GM21360 (cell line): Measurements from ENCODE around the gene BMPR1B.

Experiments used
- ATAC-seq: cut with Tn5 transposase; IDR thresholded peaks from one replicate; pipeline ENCODE4 v1.9.1; 2021; ENCODE audit warnings: mild to moderate bottlenecking, moderate library complexity; ENCODE audit not compliant: unreplicated experiment

The BMPR1B gene

DNA sequence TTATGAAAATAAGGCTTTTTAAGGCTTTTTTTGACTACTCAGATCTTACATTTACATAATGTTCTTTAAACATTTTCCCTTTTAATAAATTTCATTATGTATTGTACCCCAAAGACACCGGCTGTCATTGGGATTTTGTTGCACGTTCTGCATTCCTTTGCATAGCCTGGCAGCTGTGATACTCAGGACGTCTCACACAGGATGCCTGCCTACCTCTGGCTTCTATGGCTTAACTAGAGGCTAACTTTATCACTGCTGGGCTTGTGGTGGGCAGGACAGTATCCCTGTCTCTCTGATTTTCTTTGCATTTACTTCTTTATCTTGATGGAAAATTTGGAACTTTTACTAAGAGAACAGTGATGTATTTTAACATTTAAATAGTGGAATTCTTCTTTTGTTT is 147.8 kb downstream of the BMPR1B start:
- no peak for ATAC-seq

DNA sequence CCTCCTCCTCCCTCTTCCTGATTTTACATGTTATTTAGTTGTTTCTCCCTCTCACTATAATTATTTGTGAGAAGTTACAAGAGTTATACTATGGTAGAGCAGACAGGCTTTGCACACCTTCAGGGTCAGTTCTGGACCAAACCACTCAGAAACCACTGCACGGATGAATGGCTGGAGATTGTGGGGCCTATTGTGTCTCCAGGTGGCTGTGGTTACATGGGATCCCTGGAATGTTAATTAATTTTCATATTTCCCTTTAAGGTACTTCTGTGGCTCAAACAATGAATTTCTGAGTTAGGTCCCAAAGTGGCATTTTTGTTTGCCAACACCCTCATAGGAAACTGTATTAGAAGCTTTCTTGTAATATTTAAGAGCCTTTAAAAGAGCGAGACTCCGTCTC is 151.9 kb downstream of the BMPR1B start:
- no peak for ATAC-seq

DNA sequence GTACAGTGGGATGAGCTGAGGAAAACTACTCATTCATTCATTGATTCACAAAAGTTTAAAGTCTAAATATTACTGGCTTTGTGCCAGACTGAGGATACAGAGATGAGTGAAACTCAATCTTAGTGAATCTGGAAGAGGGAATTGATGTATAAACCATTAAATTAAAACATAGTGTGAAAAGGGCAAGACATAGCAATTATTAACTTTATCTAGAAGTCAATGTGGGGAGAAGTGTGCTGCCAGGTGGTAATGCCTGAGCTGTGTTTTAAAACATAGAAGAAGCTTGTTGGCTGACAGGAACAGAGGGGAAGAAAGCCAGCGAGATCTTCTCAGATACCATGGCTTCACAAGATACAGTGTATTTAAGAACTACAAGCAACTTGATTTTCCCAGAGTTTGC is 153.4 kb downstream of the BMPR1B start:
- ATAC-seq = no peak

DNA sequence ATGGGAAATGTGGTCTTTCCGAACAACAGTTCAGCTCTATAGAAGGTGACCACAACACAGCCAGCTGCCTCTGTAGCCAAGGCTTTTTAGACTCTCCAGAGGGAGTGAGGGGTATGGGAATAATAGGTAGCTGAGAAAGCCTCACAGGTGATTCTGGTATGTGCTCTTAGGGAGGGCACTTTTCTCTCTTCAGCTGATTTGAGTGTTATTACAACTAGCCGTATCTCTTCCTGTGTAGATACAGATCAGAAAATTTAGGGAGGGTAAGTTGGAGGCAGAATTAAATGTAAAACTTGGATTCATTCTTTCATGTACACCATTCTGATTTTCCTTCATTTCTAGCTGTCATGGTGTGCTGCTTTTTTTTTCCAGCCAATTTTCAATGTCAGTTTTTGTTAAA is 154.9 kb downstream of the BMPR1B start:
- no peak for ATAC-seq

DNA sequence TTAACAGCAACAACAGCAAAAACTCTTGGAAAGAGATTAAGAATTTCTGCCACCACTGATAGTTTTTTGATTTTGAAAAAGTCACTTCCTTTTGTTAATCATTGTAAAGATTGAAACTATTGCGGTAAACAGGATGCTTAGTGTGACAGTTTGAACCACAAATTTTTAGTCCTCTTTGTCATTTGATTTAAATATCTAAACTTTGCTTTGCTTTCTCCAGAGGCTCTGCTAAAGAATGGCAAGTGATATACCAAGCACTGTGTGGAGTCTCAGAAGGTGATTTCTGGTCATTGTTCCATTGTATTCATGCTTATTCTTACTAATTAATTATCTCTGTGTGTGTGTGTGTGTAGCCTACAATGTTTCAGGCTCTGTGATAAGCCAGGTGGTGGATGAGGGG is 155.6 kb downstream of the BMPR1B start:
- ATAC-seq = no peak

DNA sequence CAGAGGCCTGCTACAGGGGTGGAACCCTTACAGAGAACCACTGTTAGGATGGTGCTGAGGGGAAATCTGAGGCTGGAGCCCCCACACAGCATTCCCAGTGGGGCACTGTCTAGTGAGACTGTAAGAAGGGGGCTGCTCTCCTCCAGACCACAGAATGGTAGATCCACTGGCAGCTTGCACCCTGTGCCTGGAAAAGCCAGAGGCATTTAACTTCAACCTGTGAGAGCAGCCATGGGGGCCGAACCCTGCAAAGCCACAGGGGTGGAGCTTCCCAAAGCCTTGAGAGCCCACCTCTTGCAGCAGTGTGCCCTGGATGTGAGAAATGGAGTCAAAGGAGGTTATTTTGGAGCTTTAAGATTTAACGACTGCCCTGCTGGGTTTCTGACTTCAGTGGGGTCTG is 159.4 kb downstream of the BMPR1B start:
- no peak for ATAC-seq

DNA sequence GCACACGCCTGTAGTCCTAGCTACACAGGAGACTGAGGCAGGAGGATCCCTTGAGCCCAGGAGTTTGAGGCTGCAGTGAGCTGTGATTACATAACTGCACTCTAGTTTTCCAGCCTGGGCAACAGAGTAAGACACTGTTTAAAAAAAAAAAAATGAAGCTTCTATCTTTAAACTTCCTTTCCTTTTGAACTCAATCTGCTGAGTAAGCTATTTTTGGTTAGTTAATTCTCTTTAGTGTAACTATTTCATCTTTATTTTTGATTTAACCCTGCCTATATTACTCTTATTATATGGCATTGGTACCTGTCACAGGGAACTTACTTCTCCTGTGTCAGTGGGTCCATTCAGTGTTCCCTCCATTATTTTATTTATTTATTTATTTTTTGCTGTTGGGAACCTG is 160.8 kb downstream of the BMPR1B start:
- no peak for ATAC-seq

DNA sequence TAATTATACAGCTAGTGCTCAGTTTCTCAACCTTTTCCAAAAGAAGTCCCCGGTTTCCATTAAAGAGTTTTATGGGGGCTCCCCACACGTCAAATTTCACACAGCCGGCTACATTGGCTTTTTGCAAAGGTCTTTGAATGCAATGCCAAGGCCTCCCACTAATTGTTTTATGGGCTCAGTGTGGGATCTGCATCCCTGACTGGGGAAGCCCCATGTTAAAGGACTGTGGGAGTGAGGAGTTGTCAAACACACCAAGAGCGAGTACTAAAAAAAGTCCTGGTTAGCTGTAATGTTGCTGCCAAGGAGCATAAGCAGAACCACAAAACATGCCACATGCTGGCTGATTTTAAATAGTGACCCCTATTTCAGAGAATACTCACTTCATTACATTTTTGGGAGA is 162.6 kb downstream of the BMPR1B start:
- ATAC-seq = no peak

DNA sequence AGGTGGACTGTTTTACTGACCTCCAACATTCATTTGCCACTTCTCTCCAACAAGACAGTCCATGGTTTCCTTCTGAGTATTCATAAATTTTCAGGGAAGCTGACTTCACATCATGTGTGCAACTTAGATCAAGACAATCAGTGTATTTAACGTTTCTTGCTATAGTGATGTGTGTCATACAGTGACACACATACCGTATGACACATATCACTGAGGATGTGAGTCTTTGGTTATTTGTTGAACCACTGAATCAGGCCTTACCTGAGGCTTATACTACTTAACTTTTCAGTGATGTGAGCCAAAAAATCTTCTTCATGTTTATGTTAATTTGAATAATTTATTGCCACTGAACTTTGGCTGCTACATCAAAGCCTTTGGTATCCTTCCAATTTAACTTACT is 166.8 kb downstream of the BMPR1B start:
- no peak for ATAC-seq

DNA sequence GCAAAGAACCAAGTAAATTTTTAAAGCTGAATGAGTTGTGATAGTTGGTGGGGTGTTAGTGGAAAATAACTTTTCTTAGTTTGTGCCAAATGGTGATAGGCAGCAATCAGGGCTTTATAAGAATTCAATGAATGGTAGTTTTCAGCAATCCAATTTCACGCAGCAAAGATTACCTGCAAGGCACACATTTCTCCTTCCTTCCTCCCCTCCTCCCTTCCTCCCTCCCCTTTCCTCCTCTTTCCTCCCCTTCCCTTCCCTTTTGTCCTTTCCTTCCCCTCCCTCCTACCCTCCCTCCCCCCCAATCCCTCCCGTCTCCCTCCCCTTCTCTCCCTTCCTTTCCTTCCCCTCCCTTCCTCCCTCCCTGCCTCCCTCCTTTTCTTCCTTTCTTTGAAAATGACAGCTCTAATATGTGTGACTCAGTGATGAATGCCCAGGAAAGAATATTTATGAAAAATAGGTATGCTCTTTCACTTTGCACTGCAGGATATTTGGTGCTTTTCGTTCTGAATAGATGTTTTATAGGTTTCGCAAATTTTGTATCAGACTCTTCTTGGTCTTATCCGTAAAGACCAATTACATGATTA is 168.1 kb downstream of the BMPR1B start:
- ATAC-seq = no peak

DNA sequence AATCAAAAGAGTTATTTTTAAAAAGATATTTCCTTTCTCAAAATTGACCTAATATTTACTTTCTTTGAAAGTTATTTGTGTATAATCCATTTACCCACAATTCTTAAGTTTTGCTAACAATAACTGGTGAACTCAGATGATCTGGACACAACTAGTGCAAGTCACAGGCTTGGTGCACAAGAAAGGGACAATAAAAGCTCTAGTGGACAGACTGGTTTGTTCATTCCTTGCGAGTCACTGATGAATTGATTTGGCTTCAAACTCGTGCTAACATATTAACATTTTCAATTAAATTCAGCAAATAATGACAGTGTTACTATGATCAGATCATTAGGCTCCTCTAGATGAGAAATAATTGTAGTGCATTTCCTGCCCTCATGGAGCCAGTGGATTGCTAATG is 169.2 kb downstream of the BMPR1B start:
- no peak for ATAC-seq

DNA sequence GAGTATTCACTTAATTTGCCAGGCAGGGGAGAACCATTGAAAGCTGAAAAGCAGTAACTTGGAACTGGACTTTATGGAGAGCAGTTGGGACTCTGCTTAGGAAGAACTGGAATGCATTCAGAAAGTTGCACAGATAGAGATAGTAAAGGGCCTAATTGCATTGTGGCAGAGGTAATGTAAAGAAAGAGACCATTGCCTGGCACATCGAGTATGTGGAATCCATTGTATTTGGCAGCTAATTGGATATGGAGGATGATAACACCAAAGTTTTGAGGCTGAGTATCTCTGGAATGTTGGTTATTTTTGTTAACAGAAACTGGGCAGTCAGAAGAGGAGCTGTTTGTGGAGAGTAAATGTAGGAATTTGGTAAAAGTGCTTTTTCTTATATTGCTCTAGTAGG is 169.9 kb downstream of the BMPR1B start:
- ATAC-seq = no peak

DNA sequence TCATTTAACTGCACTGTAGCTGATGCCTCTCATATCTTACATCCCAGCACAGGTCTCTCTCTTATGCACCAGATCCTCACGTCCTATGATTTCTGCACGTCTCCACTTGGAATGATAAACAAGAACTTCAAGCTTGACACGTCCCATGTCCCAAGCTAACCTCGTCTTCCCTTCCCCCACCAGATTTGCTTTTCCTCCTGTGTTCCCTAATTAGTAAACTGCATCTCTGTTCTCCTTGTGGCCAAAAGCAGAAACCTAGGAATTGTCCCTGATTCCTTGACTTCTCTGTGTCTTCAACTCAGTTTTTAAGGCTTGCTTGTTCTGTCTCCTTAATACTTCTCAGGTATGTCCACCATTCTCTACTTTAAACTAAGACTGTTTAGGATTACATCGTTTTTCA is 171.9 kb downstream of the BMPR1B start:
- no peak for ATAC-seq

DNA sequence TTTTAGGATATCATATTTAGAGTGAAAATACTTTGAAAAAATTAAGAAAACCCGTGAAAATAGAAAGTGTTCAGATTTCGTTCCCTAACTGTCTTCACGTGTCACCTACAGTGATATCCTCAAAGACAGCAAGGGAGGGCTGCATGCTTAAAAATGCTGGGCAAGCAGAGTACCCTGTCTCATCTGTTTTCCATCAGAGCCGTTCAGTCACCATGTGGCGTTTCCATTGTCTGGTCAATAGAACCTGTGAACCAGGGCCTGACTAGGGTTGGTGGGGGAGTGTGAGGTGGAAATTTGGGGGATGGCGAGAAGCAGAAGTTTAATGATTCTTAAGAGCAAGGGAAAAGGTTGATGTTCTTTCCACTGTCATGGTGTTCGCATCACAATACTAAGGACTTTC is 173.9 kb downstream of the BMPR1B start:
- ATAC-seq = no peak

DNA sequence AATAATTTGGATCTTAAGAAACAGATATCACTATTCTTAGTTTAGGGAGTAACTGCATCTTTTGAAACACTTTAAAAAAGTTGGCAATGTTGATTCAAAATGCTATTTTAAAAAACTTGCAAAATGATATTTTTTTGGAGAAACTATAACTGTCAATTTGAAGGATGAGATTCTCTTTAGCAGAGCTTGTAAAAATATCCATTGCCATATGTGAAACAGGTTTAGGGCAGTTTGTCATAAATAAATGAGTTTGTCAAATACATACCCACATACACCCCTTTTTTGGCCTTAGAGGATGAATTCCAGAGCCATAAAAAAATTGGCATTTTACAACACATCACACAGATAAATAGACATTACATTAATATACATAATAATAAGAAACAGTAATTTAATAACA is 174.6 kb downstream of the BMPR1B start:
- no peak for ATAC-seq

DNA sequence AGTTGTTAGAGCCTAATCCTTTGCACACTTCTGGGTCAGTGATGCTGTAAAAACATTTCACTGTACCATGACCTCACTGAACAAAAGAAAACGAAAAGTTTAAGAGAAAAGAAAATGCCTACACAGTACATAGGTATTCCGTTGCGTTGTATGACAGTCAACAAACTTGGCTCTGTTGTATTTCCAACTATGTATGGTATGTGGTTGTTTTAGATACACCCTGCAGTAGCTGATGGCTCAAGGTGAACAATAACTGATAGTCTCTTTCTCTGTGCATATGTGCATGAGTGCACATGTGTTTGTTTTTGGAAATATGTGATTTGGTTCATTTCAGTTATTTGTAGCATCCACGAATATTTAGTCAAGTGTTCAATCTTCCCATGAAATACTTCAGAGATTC is 176.0 kb downstream of the BMPR1B start:
- ATAC-seq = no peak

DNA sequence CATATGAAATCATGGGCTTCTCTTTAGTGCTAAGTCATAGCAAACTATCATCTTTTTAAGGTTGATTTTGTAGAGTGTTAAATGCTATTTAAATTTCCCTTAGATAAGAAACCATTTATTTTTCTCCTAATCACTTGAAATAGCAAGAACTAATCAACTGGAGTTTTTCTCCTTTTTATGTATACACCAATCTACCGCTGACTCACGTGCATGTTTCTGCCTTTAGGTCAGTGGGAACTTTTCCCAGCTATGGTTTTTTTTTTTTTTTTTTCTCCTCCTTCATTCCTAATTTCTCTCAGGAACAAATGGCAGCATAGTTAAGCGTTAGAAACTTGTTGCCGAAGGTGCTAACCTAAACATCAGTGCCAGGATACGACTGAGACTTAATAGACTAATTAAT is 176.4 kb downstream of the BMPR1B start:
- ATAC-seq = no peak

DNA sequence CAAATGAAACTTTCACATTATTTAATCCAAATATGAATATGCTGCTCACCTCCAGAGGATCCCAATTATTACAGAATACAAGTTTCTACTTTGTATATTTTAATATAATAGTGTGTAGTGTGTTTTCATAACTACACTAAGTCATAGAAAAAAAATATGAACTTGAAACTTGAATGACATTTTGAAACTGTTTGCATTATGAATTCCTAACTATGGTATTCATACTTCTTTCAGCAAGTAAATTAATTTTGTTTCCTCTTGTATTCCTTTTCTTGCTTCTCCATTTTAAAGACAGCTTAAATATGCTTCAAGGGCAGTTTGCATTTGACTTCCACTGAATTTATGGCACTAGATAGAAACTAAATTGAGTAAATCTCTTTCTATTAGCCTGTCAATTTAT is 177.1 kb downstream of the BMPR1B start:
- no peak for ATAC-seq

DNA sequence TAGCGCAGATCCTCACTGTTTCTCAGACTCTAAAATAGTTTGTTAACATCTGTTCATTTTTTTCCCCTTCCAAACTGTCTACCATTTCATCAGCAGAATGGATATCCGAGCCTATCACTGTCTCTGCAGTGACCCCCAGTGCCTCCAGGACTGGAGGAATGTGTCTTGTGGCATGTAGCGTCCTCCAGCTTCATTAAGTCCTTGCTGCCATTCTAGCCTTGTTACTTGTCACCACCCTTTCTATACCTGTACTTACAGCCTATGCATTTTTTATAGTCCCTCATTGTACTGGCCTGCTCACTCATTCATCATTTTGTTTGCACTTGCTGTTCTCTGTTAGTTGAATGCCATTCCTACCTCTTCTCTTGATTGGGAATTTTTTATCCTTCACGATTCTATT is 179.1 kb downstream of the BMPR1B start:
- ATAC-seq = no peak

DNA sequence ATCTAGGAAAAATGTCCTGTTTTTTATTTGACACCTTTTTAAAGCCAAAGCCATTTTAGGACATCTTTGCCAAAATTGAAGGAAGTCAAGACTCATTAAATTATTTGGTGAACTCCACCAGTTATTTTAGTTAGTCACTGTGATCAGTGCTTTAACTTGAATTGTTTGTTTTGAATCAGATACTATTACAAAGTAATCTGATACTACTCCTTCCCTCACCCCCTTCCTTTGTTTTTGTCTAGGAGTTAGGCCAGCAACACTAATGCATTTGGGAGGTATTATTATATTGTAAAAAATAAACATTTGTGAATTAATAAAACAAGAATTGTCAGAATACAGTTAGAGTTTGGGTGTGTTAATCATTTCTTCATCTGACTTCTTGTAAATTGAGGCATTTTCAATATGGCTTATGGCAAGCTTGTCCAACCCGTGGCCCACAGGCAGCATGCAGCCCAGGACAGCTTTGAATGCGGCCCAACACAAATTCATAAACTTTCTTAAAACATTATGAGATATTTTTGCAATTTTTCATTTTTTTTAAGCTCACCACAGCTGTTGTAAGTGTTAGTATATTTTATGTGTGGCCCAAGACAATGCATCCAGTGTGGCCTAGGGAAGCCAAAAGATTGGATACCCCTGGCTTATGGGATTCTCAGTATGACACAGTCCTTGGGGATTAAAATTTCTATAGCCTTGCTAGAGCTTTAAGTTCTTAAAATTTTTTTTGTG is 182.2 kb downstream of the BMPR1B start:
- no peak for ATAC-seq

DNA sequence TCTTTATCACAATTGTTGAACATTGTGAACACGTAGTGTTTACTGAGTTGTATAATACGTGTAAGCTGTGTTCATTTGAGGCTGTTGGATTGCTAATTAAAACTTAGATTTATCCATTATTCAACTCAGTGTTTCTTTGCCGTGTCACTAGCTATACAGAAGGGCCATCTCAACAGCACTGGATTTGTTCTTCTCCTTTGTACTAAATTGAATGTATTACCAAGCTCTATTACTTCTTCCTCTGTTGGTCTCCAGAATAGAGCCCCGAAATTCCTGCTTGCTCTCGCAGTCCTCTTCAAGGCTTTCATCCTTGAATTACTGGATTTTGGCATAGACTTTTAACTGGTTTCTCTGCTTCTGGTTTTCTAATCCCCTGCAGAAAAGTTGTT is 182.8 kb downstream of the BMPR1B start:
- ATAC-seq = no peak

DNA sequence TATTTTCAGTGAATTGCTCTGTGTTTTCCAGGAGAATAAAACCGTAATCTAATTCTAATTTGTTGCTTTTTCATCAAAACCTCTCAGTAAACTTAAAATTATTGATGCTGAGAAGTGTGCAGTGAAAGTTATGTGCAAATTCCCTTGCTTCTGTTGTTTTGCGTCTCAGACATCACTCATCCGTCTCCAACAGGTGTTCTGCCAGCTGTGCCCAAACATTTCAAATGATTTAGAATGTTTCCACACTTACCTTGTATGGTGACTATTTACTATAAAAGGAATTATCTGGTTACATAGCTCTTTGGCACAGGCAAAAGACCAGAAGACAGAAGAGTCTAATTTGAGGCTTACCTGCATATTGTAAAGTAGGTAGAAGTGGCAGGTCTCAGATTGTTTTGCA is 184.0 kb downstream of the BMPR1B start:
- ATAC-seq = no peak

DNA sequence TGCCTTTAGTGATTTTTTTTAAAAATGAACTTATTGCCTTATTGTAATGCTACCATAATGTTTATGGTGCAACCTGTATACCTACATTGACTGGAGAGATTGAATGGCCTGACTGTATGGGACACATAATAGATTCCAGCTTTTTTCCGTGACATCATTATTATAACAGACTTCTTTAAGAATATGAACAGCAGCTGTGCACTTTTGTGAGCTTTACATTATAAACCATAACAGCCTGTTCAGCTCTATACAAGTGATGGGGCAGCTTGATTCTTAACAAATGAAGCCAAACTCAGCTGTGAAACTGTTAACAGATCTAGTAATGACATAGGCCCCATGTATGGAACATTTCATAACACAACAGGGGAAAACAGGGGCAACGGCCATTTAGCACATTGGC is 187.0 kb downstream of the BMPR1B start:
- no peak for ATAC-seq
